ENCODE data around the gene PHC2.

The PHC2 gene

GRCh38 chr1:33366762-33367484 is 64.0 kb downstream of the PHC2 start:
- DNase-seq: no peak

DNA sequence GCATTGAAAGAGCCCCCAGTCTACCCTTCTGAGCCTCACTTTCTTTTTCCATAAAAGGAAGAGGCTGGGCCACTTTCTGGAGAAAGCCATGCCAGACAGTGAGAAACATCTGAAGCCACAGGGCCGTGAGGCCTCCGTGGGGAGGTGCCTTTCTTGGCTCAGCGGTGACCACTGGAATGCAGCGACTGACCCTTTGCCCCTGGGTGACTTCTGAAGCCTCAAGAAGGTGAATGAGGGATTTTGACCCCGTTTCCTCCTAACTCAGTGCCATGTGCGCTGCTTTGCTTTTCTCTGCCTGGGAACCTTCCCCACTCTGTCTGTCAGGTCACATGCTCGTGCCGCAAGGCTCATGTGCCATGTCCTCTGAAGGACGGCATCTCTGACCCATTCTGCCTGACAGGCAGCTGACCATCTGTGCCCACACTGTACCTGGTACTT is 65.3 kb downstream of the PHC2 start:
- no peak for DNase-seq

DNA sequence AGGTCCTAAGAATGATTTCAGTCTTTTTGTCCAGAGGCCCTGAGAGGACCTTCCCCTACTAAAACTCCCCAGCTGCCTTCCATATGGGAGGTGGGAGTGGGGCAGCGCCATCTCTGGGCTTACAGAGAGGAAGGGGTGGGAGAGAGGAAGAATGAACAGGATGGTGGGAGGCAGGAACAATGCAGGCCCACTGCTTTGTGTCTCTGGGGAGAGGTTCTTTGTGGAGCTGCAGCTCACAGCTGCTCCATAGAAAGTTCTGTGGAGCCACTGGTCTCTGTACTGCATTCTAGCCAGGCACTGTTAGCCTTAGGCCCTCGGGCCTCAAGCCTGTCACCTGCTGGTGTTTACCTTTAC is 66.4 kb downstream of the PHC2 start:
- no peak for DNase-seq

DNA sequence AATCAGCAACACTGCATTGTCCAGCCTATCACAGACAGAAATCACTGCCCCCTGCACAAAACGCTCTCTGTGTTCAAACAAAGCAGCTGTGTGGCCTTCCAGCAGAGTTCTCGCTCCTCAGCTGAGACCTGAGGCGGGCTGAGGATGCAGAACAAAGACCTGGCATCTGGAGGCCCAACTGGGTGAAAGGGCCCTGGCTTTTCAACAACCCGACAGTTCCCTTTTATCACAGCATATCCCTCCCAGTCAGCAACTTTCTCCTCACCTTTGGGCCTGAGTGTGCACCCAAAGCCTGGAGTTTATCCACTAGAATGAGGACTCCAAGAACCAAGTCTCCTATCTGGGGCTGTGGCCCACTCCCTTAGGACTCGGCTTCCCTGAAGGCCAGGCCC is 67.4 kb downstream of the PHC2 start:
- DNase-seq: no peak

- no peak for DNase-seq
These were observed 67.9 kb downstream of the PHC2 start for GRCh38 chr1:33363021-33363420.

DNA sequence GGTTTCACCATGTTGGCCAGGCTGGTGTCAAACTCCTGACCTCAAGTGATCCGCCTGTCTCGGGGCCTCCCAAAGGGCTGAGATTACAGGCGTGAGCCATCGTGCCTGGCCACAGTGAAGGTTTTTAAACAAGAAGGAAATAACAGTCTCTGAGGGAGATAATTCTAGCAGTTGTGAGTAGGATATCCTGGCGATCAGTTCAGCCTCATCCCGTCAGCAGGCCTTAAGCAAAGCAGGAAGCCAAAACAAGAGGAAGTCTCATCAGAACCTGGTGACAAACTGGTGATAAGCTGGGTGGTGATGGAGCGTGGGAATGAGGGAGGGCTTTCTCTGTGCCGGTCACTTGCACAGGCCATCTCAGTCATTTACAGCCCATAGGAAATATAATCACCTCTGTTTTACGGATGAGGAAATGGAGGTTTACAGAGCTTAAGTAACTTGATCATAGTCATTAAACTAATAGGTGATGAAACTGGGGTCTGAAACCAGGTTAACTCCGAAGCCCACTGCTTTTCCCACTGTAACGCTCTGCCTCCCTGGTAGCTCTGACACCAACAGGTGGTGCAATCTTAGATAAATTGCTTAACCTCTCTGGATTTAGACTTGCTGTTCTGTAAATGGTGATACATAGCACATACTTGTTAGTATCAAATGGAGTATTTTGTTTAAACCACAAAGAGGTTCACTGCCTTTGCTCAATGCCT is 69.2 kb downstream of the PHC2 start:
- DNase-seq: no peak

GRCh38 chr1:33360367-33360766 is 70.5 kb downstream of the PHC2 start:
- DNase-seq: no peak

DNA sequence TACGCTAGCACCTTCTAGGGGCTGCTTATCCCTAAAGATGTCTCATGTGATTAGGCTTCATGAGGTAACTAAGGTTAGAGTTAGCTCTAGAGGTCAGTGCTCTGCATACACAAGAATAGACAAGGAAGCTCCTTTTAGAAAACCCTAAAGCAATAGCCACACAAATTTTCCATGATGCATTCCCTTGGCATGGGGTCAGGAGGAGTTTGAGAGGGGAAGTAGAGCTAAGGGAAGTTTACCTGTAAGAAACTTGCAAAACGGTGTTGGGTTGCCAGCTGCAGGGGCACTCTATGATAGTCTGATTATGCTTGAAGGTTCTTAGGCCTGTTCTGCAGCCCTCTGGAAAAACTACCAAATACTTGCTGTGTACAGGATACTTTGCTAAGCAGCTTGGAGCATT is 71.0 kb downstream of the PHC2 start:
- DNase-seq: no peak

- DNase-seq: no peak
These were observed 71.9 kb downstream of the PHC2 start for GRCh38 chr1:33358795-33359503.

- no peak for DNase-seq
These were observed 72.6 kb downstream of the PHC2 start for GRCh38 chr1:33358114-33358794.

GRCh38 chr1:33357099-33357498 is 73.8 kb downstream of the PHC2 start:
- DNase-seq: no peak

DNA sequence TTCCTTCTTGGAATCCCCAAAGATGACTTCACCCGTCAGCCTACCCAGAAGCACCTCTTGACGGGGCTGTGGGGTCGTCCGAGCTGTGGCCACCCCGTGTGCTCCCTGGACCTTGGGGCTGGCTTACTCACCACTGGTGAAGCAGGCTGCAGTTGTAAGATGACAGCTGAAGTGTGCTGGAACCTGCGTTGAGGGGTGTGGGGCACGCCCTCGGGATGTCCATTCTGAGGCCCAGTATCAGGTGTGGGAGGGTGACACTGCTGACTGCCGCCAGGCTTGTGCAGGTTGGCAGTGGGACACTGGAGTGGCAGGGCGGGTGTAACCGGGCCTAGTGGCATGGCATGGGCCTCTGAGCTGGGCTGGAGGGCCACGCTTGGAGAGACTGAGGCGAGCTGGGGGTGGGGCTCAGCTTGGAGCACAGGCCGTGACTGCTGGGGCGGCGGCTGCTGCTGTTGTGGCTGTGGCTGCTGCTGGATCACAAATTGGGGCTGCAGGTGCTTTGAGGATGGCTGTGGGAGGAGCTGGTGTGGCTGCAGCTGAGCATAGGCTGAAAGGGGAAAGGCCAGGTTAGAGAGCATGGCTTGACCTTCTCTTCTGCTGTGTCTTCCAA is 76.1 kb downstream of the PHC2 start:
- DNase-seq: no peak

- no peak for DNase-seq
These were observed 77.4 kb downstream of the PHC2 start for GRCh38 chr1:33353531-33353930.

- no peak for DNase-seq
These were observed 79.6 kb downstream of the PHC2 start for GRCh38 chr1:33351281-33351660.

GRCh38 chr1:33350611-33351280 is 80.1 kb downstream of the PHC2 start:
- no peak for DNase-seq

DNA sequence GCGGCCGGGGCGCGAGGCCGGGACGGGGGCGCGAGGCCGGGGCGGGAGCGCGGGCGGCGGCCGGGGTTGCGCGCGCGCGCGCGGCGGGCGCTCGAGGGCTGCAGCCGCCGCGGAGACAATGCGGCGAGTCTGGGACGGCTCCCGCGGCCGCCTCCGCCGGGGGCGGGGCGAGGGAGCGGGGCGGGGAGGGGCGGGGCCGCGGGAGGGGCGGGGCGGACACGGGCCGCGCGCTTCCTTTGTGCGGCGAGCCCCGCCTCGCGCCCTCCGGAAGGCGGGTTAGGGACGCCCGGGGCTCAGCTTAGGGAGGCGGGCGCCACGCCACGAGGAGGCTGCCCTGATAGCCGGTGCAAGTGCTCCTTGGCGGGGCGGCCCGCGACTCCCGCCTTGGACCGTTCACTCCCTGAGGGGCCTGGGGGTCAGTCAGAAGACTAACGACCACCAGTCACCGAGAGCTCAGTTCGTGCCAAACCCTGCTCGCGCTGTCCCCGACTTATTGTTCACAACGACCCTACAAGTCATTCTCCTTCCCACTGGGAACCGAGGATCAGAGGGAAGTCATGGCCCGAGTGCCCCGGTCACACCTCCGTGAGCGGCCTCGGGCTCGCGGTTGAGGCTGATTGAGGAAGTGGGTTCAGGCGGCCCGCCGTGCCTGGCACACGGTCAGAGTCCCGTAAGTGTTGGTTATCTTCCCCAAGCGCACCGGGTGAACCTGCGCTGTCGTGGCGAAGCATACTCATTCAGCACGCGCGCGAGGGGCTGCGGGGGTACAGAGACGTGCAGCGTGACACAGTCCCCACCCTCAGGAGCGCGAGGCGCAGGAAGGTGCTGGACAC is 80.9 kb downstream of the PHC2 start:
- DNase-seq: peak; percentile 85

- peak; percentile 64 for DNase-seq
These were observed 81.7 kb downstream of the PHC2 start for GRCh38 chr1:33349081-33349759.

DNA sequence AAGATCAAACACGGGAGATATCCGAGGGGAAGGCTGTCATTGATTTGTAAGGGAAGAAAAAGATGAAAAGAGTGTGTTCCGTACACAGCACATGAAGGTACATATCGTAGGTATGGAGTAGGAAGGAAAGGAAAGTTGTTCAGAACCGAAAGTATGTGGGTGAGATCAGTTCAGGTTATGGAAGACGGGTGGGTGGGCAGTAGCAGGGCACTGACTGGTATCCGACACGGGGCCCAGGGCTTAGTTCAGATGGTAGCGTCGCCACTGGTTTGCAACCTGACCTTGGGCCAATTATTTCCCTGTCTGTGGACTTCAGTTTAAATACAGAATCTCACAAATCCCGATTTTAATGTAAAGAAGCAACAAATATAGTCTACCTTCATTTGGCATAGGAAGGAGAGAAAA is 82.2 kb downstream of the PHC2 start:
- DNase-seq: no peak

- DNase-seq: no peak
These were observed 82.7 kb downstream of the PHC2 start for GRCh38 chr1:33348194-33348593.

- DNase-seq: no peak
These were observed 83.3 kb downstream of the PHC2 start for GRCh38 chr1:33347650-33347992.
